ENCODE data around the gene ASIC5.
"Not testable (repeated sequence)": the region's sequence is repeated elsewhere in the genome, so short reads cannot be mapped to it uniquely, and the experiment has no call there.

ASIC5 gene

DNA sequence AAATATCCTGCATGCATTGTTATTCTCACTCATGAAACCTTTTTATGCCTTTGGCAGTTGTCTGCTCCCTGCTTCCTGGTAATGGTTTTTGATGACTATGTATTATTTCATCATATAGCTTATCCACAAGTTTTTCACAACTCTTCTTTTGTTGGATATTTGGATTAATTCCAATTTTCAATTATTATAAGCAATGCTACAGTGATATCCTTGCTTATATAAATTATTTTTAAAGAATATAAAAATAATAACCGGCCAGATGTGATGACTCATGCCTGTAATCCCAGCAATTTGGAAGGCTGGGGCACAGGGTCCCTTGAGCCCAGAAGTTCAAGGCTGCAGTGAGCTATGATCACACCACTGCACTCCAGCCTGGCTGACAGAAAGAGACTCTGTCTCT is 47.0 kb downstream of the ASIC5 start:
- H3K4me3 ChIP-seq (ENCODE audit: low read length), result no peak overlapping the region
- H3K27me3 ChIP-seq (ENCODE audit: control insufficient read depth, insufficient read depth, low read length), result no peaks in the 10 kb centered on the region
- no peaks in the 10 kb centered on the region for H3K4me1 ChIP-seq (ENCODE audit: control insufficient read depth, insufficient read depth, low read length)
- no peaks in the 10 kb centered on the region for H3K9me3 ChIP-seq (ENCODE audit: control insufficient read depth, low read length)
- H3K9ac ChIP-seq (ENCODE audit: low read length), result no peak overlapping the region
- H3K36me3 ChIP-seq (ENCODE audit: control insufficient read depth, insufficient read depth, low read length), result no peaks in the 10 kb centered on the region

DNA sequence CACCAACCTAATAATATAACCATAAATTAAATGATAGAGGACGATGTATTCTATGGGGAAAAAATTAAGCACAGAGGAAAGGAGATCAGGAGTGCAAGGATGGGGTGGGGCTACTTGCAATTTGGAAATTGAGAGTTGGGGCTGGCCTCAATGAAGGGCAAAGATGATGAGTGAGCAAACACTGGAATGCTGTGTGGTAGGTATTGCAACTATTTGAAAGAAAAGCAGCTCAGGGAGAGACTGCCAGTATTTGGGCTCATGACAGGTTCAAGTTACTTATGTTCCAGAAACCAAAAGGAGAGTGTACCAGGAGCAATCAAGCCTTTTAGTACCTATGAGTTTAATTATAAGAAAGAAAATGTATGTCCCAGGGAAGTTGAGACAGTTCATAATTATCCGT is 47.4 kb downstream of the ASIC5 start:
- H3K9me3 ChIP-seq (ENCODE audit: control insufficient read depth, low read length), result no peaks in the 10 kb centered on the region
- no peak overlapping the region for H3K4me3 ChIP-seq (ENCODE audit: low read length)
- H3K4me1 ChIP-seq (ENCODE audit: control insufficient read depth, insufficient read depth, low read length), result no peaks in the 10 kb centered on the region
- no peak overlapping the region for H3K9ac ChIP-seq (ENCODE audit: low read length)
- no peaks in the 10 kb centered on the region for H3K36me3 ChIP-seq (ENCODE audit: control insufficient read depth, insufficient read depth, low read length)
- H3K27me3 ChIP-seq (ENCODE audit: control insufficient read depth, insufficient read depth, low read length), result no peaks in the 10 kb centered on the region

DNA sequence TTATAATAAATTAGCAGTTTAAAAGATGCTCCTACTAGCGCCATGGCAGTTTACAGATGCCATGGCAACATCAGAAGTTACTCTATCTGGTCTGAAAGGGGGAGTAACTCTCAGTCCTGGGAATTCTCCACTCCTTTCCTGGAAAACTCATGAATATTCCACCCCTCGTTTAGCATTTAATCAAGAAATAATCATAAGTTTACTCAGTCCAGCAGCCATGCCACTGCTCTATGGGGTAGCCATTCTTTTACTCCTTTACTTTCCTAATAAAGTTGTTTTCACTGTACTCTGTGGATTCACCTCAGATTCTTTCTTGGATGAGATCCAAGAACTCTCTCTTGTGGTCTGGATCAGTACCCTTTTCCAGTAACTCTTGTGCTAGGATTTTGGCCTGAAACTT is 55.0 kb downstream of the ASIC5 start:
- Histone ChIP-seq H3K27me3 (ENCODE audit: control insufficient read depth, insufficient read depth, low read length) (no peaks in the 10 kb centered on the region), H3K36me3 (ENCODE audit: control insufficient read depth, insufficient read depth, low read length) (no peaks in the 10 kb centered on the region), H3K4me1 (ENCODE audit: control insufficient read depth, insufficient read depth, low read length) (no peaks in the 10 kb centered on the region), H3K9me3 (ENCODE audit: control insufficient read depth, low read length) (no peaks in the 10 kb centered on the region), H3K9ac (ENCODE audit: low read length) (no peak overlapping the region), H3K4me3 (ENCODE audit: low read length) (no peak overlapping the region)

DNA sequence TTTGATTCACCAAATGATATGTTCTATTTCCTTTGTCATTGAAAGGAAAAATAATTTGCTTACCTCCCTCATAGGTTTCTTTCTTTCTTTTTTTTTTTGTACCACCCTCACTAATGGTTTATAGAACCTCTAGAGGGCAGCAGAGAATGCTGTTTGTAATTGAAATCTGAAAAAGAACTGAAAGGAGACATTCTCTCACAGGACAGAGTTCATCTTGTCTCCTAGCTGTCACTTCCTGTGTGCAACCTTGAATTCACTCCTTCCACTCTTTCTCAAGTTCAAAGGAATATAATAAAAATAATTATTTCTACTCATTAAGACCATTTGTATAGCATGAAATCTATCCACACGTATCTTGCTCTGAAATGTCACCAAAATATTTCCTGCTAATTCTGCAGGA is 56.2 kb downstream of the ASIC5 start:
- H3K4me3 ChIP-seq (ENCODE audit: low read length), result no peak overlapping the region
- no peaks in the 10 kb centered on the region for H3K36me3 ChIP-seq (ENCODE audit: control insufficient read depth, insufficient read depth, low read length)
- no peaks in the 10 kb centered on the region for H3K9me3 ChIP-seq (ENCODE audit: control insufficient read depth, low read length)
- H3K27me3 ChIP-seq (ENCODE audit: control insufficient read depth, insufficient read depth, low read length), result no peaks in the 10 kb centered on the region
- no peak overlapping the region for H3K9ac ChIP-seq (ENCODE audit: low read length)
- no peaks in the 10 kb centered on the region for H3K4me1 ChIP-seq (ENCODE audit: control insufficient read depth, insufficient read depth, low read length)

DNA sequence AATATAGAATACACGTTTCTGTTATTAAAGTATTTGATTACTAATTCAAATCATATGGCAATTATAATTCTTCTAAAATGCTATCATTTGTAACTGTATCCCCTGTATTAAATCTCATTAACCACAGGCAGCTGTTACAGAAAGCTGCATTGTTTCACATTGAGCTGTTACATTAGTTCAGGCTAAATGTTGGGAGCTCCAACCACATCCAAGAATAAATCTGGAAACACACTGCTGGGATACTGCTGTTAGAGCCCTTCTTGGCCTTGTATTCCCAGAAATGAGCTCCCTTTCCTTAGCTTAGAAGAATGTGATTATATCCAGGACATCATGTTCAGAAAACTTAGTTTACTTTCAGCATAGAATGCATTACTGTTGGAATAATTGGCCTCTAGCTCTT is 59.1 kb downstream of the ASIC5 start:
- Histone ChIP-seq H3K9ac (ENCODE audit: low read length) (no peak overlapping the region), H3K9me3 (ENCODE audit: control insufficient read depth, low read length) (no peaks in the 10 kb centered on the region), H3K4me1 (ENCODE audit: control insufficient read depth, insufficient read depth, low read length) (no peaks in the 10 kb centered on the region), H3K4me3 (ENCODE audit: low read length) (no peak overlapping the region), H3K27me3 (ENCODE audit: control insufficient read depth, insufficient read depth, low read length) (no peaks in the 10 kb centered on the region), H3K36me3 (ENCODE audit: control insufficient read depth, insufficient read depth, low read length) (no peaks in the 10 kb centered on the region)

DNA sequence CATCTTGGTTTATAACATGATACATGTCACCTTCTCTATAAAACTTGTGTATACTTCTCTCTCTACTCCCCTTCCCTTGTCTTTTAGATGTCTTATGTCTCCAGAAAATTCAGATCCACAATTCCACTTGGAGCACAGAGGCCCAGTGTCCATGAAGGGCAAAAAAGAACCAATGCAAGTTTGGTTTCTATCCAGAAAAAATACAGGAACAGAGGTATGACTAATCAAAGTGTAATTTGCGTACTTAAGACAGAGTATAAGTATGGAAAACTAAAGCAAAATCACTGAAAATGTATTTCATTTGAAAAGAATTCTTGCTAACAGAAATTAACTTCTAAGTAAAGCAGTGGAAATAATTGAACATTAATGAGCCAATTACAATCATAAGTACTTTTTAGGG is 61.1 kb downstream of the ASIC5 start:
- no peak overlapping the region for H3K4me3 ChIP-seq (ENCODE audit: low read length)
- H3K9me3 ChIP-seq (ENCODE audit: control insufficient read depth, low read length), result no peaks in the 10 kb centered on the region
- H3K4me1 ChIP-seq (ENCODE audit: control insufficient read depth, insufficient read depth, low read length), result no peaks in the 10 kb centered on the region
- H3K36me3 ChIP-seq (ENCODE audit: control insufficient read depth, insufficient read depth, low read length), result no peaks in the 10 kb centered on the region
- H3K9ac ChIP-seq (ENCODE audit: low read length), result no peak overlapping the region
- H3K27me3 ChIP-seq (ENCODE audit: control insufficient read depth, insufficient read depth, low read length), result no peaks in the 10 kb centered on the region

DNA sequence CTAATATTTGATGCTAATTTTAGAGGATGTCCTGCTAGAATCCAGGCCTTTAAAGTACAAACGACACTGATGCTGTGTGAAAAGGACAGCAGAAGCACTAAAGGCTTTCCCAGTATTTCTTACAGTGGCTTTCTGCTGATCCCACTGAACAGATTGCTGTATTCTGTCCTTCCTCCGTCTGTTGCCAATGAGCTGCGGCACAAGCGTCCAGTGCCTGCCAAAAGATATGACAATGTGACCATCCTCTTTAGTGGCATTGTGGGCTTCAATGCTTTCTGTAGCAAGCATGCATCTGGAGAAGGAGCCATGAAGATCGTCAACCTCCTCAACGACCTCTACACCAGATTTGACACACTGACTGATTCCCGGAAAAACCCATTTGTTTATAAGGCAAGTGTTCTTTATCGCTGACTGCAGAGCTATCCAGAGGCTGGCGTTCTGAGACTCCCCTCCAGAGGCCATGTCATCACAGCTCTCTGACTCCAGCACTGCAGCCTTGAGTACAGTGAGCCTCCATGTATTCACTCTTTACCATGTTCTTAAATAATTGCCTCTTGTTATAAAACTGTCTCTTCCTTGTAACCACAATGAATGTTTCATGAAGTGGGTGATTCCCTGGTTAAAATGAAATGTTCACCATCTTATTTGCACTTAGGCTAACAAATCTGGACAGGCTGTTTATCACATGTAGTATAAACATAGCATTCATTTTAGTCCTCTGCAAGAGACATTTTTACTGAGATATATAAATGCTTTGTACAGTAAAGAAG is 63.7 kb downstream of the ASIC5 start:
- H3K9me3 ChIP-seq (ENCODE audit: control insufficient read depth, low read length), result no peaks in the 10 kb centered on the region

DNA sequence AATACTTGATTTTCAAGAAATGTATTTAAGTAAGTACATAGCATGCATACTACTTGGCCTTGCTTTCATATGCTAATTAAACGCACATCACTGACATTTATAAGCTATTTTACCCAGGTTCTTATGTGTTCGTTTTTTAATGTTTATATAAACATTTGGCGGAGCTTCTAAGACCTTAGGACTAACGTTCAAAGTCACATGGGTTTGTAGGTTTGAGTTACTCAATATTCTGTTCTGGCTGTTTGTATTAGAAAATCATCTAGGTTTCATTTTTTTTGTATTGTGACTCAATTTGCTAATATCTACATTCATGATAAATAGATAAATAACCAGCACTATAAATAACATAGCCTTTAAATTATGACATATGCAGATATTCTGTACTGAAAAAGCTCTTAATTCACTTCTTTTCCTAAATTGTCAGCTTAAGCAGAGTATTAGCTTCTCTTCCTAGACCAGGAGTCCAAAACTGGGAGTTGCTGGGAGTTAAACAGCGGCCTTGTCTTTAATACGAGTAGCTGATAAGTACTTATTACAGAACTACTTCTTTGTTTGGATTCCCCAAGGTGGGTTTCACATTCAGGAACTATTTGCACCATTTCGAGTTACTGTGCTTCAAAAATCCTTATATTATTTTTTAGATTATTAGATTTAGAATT is 65.3 kb downstream of the ASIC5 start:
- Histone ChIP-seq H3K9me3 (ENCODE audit: control insufficient read depth, low read length) (no peaks in the 10 kb centered on the region), H3K36me3 (ENCODE audit: control insufficient read depth, insufficient read depth, low read length) (no peaks in the 10 kb centered on the region), H3K4me3 (ENCODE audit: low read length) (no peak overlapping the region), H3K27me3 (ENCODE audit: control insufficient read depth, insufficient read depth, low read length) (no peaks in the 10 kb centered on the region), H3K4me1 (ENCODE audit: control insufficient read depth, insufficient read depth, low read length) (no peaks in the 10 kb centered on the region), H3K9ac (ENCODE audit: low read length) (no peak overlapping the region)

More for the DNA sequence above, 63.7 kb downstream of the ASIC5 start:
- no peaks in the 10 kb centered on the region for H3K36me3 ChIP-seq (ENCODE audit: control insufficient read depth, insufficient read depth, low read length)
- no peak overlapping the region for H3K4me3 ChIP-seq (ENCODE audit: low read length)
- no peaks in the 10 kb centered on the region for H3K27me3 ChIP-seq (ENCODE audit: control insufficient read depth, insufficient read depth, low read length)
- no peaks in the 10 kb centered on the region for H3K4me1 ChIP-seq (ENCODE audit: control insufficient read depth, insufficient read depth, low read length)
- H3K9ac ChIP-seq (ENCODE audit: low read length), result no peak overlapping the region

DNA sequence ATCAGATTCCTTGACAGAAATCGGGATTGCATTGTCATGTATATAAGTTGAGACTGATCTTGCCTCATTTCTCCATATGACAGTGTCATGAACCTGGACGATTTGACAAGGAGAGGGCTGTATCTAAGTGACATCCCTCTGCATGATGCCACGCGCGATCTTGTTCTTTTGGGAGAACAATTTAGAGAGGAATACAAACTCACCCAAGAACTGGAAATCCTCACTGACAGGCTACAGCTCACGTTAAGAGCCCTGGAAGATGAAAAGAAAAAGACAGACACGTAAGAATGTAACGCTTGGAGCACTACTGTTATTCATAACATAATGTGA is 66.3 kb downstream of the ASIC5 start:
- H3K9ac ChIP-seq (ENCODE audit: low read length), result no peak overlapping the region
- H3K27me3 ChIP-seq (ENCODE audit: control insufficient read depth, insufficient read depth, low read length), result no peaks in the 10 kb centered on the region
- no peak overlapping the region for H3K4me3 ChIP-seq (ENCODE audit: low read length)
- H3K36me3 ChIP-seq (ENCODE audit: control insufficient read depth, insufficient read depth, low read length), result no peaks in the 10 kb centered on the region
- H3K4me1 ChIP-seq (ENCODE audit: control insufficient read depth, insufficient read depth, low read length), result no peaks in the 10 kb centered on the region
- no peaks in the 10 kb centered on the region for H3K9me3 ChIP-seq (ENCODE audit: control insufficient read depth, low read length)

DNA sequence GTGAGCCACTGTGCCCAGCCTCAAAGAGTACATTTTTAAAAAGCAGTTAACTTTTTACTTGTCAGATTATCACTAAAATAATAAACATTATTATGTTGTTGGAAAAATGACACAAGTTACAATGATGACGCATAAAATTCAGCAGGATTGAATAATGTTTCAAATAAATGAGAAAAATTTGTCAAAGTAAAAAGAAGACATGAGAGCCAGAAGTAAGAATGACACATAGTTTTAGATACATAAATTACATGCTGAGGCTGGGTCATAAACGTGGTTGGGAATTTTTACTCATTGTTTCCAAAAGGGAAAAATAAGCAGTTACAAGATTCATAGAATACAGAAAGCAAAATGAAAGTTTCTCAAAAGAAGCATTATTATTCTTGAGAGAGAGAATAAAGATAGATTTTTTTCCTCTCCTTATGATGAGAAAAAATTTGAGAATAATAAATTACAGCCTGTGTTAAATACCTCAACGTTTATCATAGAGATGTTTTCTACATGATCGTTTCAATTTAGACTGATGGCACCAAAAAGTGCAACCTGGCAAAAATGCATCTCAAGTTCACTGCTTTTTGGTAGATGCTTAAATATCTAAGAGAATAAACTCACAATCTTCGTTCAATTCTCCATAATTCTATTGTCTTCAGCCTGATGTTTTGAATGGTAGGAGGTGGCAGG is 66.8 kb downstream of the ASIC5 start:
- Histone ChIP-seq H3K9me3 (ENCODE audit: control insufficient read depth, low read length) (no peaks in the 10 kb centered on the region), H3K9ac (ENCODE audit: low read length) (no peak overlapping the region), H3K4me3 (ENCODE audit: low read length) (no peak overlapping the region), H3K4me1 (ENCODE audit: control insufficient read depth, insufficient read depth, low read length) (no peaks in the 10 kb centered on the region), H3K27me3 (ENCODE audit: control insufficient read depth, insufficient read depth, low read length) (no peaks in the 10 kb centered on the region), H3K36me3 (ENCODE audit: control insufficient read depth, insufficient read depth, low read length) (no peaks in the 10 kb centered on the region)

DNA sequence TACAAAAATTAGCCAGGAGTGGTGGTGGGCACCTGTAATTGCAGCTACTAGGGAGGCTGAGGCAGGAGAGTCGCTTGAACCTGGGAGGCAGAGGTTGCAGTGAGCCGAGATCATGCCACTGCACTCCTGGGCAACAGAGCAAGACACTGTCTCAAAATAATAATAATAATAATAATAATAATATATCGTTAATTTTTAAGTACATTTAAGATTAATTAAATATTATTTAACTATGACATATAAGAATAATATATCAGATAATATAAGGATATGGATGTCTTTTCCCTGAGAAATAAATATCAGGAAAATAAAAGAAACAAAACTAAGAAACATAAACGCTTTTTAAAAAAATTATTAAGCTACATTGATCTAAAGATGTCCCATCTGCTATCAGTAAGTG is 68.5 kb downstream of the ASIC5 start:
- not testable (repeated sequence) for H3K4me1 ChIP-seq (ENCODE audit: control insufficient read depth, insufficient read depth, low read length); H3K9me3 ChIP-seq (ENCODE audit: control insufficient read depth, low read length); H3K9ac ChIP-seq (ENCODE audit: low read length); H3K27me3 ChIP-seq (ENCODE audit: control insufficient read depth, insufficient read depth, low read length); H3K4me3 ChIP-seq (ENCODE audit: low read length); H3K36me3 ChIP-seq (ENCODE audit: control insufficient read depth, insufficient read depth, low read length)

DNA sequence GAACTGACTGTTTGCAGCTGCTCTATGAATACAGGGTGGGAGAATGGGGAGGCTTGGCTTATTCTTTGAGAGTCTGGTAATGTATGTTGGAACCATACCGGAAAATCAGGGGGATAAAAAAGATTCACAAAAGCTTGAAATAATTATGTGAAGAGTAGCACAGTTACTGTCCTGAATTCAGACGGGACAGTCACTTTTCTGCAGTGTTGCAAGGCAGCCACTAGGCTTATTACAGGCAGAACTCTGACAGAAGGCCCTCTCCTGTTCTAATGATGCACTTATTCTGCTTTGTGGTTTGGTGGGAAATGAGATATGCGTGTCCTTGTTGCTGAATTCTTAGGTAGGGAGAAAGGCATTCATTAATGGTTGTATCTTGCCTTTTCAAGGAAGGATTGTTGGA is 70.1 kb downstream of the ASIC5 start:
- Histone ChIP-seq H3K36me3 (ENCODE audit: control insufficient read depth, insufficient read depth, low read length) (no peaks in the 10 kb centered on the region), H3K4me1 (ENCODE audit: control insufficient read depth, insufficient read depth, low read length) (no peaks in the 10 kb centered on the region), H3K9me3 (ENCODE audit: control insufficient read depth, low read length) (no peaks in the 10 kb centered on the region), H3K4me3 (ENCODE audit: low read length) (no peak overlapping the region), H3K27me3 (ENCODE audit: control insufficient read depth, insufficient read depth, low read length) (no peaks in the 10 kb centered on the region), H3K9ac (ENCODE audit: low read length) (no peak overlapping the region)

Data from mucosa of stomach (tissue), 1 donor.